NCI-H526 treated with DMSO at 0.1 percent for 48 hours (cell line): ENCODE measurements around the gene TMPRSS6.

Experiments
- DNase-seq: peaks from one replicate; lab custom pipeline; 2025; lab: John Stamatoyannopoulos, UW

The TMPRSS6 gene

DNA sequence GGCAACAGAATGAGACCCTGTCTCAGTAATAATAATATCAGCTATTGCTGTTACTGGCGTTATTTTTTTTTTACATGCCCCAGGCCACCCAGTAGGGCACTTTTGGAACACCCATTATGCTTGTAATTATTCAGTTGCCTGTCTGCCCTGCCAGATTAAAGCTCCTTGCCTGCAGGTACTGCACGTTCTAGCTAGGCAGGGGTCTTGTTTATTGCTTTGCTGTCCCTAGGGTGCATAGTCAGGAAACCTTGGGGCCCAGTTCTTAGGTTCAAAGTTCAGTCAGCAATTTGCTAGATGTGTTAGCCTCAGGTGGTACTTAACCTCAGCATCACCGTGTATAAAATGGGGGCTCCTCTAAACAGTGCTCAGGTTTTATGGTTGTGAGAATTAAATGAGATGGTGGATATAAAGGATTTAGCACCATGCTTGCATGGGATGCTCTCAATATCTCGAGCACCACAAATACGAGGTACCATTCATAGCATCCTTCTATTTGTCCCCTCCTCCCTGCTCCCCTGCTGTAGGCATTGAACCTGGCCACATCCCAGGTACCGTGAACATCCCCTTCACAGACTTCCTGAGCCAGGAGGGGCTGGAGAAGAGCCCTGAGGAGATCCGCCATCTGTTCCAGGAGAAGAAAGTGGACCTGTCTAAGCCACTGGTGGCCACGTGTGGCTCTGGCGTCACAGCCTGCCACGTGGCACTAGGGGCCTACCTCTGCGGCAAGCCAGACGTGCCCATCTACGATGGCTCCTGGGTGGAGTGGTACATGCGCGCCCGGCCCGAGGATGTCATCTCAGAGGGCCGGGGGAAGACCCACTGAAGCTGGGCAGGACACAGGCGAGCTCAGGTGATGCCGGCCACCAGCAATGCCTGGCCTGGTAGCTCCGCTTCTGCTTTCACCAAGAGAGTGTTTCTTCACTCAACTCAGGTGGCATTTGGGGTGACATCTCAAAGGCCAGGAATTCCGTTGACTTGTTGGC is 80.5 kb downstream of the TMPRSS6 start:
- DNase-seq: no peak

GRCh38 chr22:37027556-37027955 is 82.0 kb downstream of the TMPRSS6 start:
- DNase-seq: no peak

DNA sequence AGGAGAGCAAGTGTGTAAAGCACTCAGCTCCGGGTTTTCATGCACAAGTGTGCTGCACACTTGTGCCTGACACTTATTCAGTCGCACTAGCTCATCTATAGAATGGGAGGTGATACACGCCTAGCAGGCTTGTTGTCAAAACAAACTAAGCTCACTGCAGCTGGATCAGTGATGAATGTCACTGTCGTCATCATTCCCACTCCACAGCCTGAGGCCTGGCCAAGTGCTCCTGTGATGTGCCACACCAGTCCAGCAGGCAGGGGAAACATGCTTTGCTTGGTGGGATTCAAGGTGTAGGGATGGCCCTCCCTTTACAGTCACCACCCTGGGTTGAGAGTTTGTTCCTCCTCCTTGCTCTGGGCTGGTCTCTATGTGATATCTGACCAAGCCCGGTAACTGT is 83.2 kb downstream of the TMPRSS6 start:
- no peak for DNase-seq

DNA sequence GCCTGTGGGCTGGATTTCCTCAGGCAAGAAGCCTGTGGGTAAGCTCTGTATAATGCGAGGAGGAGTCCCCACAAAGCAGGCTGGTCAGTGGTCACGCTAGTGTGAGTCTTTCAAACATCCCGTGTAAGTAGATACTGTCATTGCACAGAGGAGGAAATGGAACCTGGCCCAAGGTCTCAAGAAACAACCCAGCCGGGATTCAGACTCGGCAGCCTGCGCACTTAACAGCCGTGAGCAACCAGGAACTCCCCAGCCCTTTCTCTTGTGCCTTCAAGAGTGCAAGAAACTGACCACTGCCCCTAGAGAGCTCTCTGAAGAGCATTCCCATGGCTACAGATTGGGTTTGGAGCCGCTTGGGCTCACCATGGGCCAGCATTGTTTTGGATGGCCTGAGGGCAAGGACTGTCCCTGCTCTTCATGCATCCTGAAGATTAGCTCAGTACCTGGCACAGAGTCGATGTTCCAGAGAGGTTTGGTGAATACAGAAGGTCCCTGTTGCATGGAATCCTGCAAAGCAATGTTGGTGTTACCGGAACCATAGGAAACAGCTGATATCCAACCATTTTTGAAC is 83.9 kb downstream of the TMPRSS6 start:
- no peak for DNase-seq

GRCh38 chr22:37024339-37025157 is 85.0 kb downstream of the TMPRSS6 start:
- DNase-seq: no peak

DNA sequence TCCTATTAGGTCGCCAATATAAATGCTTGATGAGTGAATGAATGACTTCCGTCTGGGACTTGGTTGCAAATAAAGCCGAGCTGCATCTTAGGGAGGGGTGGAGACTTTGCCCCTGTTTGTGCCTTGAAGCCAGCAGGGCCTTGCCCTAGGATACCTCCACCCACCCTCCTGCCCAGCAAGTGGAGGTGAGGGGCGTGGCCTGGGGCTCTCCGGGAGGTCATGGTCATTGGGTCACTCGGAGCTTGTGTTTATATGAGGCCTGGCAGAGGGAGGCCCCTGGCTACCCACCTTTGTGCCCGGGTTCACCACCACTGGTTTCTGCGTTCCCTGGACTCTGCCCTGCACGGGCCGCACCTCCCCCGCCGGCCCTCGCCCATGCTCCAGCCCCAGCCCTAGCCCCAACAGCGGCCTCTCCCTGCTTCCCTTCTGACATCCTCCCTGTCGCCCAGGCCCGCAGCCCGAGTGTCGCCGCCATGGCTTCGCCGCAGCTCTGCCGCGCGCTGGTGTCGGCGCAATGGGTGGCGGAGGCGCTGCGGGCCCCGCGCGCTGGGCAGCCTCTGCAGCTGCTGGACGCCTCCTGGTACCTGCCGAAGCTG is 85.7 kb downstream of the TMPRSS6 start:
- no peak for DNase-seq

DNA sequence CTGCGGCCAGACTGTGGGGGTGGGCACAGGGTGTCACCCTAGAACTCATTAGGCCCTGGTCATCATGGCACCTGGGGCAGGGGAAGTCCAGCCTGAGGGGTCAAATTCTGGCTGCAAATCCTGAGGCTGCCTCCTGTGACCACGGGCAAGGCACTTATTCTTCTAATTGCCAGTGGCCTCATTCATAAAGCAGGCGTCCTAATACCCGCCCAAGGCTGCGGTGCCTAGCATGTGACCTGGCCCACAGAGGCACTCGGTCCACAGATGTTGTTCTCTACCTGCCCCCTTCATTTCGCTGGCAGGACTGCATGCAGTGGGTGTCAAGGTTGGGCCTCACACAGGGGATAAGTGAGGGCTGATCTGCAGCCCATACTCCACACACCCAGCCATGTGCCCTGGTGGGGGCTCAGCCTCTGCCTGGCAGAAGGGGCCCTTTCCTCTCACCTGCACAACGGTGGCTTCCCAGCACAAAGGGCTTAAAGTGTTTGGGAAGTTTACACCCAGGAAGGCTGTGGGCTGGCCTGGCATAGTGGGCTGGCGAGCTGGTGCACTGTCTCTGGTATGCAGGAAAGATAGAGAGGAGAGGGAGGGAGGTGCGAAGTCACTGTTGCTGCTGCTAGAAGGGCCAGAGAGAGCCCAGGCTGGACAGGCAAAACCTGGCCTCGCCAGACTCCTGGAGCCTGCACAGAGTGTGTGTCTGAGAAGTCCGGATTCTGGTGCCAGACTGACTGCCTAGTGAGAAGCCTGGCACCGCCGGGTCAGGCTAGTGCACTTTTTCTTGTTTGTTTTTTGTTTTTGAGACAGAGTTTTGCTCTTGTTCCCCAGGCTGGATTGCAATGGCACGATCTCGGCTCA is 86.8 kb downstream of the TMPRSS6 start:
- no peak for DNase-seq

GRCh38 chr22:37021710-37022482 is 87.6 kb downstream of the TMPRSS6 start:
- DNase-seq: no peak

DNA sequence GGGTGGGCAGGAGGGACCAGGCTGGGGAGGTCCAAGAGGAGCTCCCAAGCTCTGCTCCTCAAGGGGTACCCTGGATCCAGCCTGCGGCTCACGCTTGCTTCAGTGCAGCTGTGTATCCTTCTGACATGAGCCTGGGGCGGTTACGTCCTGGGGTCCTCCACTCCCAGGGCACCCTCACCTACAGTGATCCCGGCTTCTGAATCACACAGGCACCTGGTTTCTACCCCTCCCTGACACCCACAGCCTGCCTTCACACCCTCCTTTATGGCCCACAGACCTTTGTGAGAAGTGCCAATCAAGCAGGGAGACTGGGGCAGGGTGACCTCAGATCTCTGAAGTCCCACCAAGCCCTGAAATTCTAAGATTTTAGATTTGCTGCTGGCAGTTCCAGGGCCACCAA is 88.5 kb downstream of the TMPRSS6 start:
- no peak for DNase-seq

- no peak for DNase-seq
Observed at GRCh38 chr22:37020192-37020479, 89.4 kb downstream of the TMPRSS6 start.

DNA sequence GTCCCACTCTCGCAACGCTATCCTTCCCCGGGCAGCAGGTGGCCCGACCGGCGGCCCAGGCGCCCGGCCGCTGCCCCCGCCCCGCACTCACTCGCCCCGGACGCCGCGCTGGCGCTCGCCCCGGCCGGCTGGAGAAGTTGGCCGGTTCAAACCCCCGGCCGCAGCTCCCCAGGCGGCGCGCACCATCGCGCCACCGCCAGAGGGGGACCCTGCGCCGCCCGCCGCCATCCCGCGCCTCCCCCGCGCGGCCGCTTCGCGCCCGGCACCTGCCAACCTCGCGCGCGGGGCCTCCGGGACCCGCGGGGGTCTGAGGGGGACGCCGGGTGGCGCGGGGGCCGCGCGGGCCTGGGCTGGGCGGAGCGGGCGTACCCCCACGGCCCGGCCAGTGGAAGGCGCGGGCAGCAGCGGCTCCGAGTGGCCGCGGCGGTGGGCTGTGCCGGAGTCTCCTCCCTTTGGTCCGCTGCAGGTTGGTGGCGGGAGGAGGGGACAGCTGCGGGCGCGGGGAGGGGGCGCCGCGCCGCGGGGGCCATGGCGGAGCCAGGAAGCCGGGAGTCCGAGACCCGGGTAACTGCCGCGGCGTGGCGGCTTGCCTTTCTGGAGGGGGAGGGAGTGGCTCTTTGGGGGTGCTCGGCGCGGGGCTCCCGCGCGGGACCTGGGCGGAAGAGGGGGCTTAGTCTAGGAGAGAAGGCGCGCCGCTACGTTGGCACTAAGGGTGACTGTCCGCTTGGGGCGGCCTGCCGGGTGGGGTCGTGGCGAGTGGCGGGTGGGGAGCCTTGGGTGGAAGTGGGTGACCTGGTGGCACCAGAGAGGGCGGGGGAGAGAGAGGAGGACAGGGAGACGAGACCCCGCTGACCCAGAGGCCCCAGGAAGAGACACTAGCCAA is 90.0 kb downstream of the TMPRSS6 start, which contains the start of the genes MPST and TST:
MPST (plus strand) TSS at position 434 of the 883 bp plus-strand sequence; CDS start at position 529, 95 bp downstream.
TST (minus strand) TSS at position 139 of the 883 bp plus-strand sequence. CDS start 715 bp downstream, outside the sequence.
- DNase-seq: peak; percentile 12

DNA sequence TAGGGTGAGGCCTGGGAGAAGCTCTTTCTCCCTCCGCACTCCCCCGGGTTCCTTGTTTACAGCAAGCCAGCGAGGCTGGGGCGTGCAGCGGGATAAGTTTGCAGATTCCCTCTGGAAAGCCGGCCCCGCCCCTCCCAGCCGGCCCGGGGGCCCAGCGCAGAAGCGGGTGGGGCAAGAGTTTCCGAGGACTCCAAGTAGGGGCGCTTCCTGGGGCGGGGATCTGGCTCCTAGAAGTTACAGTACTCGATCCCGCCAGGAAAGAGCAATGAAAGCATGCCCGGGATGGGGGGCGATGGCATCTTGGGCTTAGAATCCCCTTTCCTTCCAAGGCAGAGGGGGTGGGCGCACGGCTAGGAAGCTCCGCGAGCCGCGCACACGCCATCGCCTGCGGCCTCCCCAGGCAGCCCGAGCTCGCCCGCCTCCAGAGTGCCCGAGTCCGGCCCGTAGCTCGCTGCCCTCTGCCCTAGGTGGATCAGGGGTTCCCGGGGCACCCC is 90.7 kb downstream of the TMPRSS6 start:
- DNase-seq: peak; percentile 13

DNA sequence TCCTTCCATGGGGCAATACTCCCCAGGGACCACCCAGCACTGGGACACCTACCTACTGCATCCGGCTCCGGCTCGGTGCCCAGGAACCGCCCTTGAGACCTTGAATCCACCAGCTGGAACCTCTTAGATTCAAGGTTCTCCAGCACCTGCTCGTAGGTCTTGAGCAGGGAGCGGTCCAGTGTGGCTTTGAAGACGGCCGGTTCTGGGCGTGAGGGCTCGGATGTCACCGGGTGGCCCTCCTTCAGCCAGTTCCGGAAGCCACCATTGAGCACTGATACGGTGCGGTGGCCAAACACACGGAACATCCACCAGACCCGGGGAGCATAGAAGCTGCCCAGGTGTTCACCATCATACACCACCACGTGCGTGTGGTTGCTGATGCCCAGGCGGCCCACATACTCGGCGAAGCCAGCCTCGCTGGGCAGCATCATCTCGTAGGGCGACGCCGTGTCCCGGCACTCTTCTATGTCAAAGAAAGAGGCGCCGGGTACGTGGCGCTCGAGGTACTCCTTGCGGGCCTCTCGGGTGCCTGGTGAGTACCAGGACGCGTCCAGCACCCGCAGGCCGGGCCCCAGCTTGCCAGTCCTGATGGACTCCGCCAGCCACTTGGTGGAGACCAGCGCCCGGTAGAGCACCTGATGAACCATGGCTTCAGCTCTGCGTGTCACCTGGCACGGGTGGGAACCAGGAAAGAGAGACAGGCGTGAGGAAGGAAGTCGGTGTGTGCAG is 91.3 kb downstream of the TMPRSS6 start:
- DNase-seq: no peak

- no peak for DNase-seq
Observed at GRCh38 chr22:37017356-37017755, 92.2 kb downstream of the TMPRSS6 start.

- DNase-seq: no peak
Observed at GRCh38 chr22:37016134-37016910, 93.2 kb downstream of the TMPRSS6 start.

GRCh38 chr22:37015587-37015878 is 94.0 kb downstream of the TMPRSS6 start:
- no peak for DNase-seq
